HepG2 (cell line): ENCODE data around the gene TIRAP. TPM values are rescaled to one million over a fixed set of nuclear protein-coding genes. Genes with fewer than 3 reads are reported as not detected.

Experiments used
- BRD4 ChIP-seq: sonication (generic); formaldehyde crosslinking; IDR thresholded peaks from 2 replicates; pipeline ENCODE4 v1.4.0; 2020; ENCODE audit warnings: missing genetic modification reagents
- HMG20A ChIP-seq: IDR thresholded peaks from 2 replicates; pipeline ENCODE4 v1.6.1; 2016; ENCODE audit warnings: borderline replicate concordance
- MXD3 ChIP-seq: IDR thresholded peaks from 2 replicates; pipeline ENCODE4 v1.6.1; 2016; ENCODE audit warnings: mild to moderate bottlenecking, missing biosample characterization, missing genetic modification reagents
- NPAS2 ChIP-seq: sonication (generic); formaldehyde crosslinking; IDR thresholded peaks from 2 replicates; pipeline ENCODE4 v1.8.0; 2022; ENCODE audit warnings: mild to moderate bottlenecking, missing genetic modification reagents, borderline replicate concordance
- PHF8 ChIP-seq: sonication (generic); formaldehyde crosslinking; IDR thresholded peaks from 2 replicates; pipeline ENCODE4 v1.5.0; 2020; ENCODE audit warnings: missing genetic modification reagents
- RARG ChIP-seq: sonication (generic); formaldehyde crosslinking; IDR thresholded peaks from 2 replicates; pipeline ENCODE4 v1.4.0; 2020; ENCODE audit warnings: low read depth, mild to moderate bottlenecking, missing genetic modification reagents
- RXRB ChIP-seq: IDR thresholded peaks from 2 replicates; pipeline ENCODE4 v1.6.1; 2016; ENCODE audit warnings: borderline replicate concordance, missing genetic modification reagents, missing compliant biosample characterization
- SALL1 ChIP-seq: sonication (generic); formaldehyde crosslinking; IDR thresholded peaks from 2 replicates; pipeline ENCODE4 v1.8.0; 2022; ENCODE audit warnings: mild to moderate bottlenecking, missing genetic modification reagents
- SETDB1 ChIP-seq: sonication (generic); formaldehyde crosslinking; IDR thresholded peaks from 2 replicates; pipeline ENCODE4 v1.5.1; 2020; ENCODE audit warnings: missing genetic modification reagents, mild to moderate bottlenecking, borderline replicate concordance
- TBX3 ChIP-seq: fragments of 450-650 bp; IDR thresholded peaks from 2 replicates; pipeline ENCODE4 v1.6.1; 2017; ENCODE audit warnings: antibody characterized with exemption, mild to moderate bottlenecking, inconsistent platforms, borderline replicate concordance
- XRCC5 ChIP-seq: fragments of 200-400 bp; formaldehyde crosslinking; optimal IDR thresholded peaks from 2 replicates; pipeline ENCODE3; 2017; ENCODE audit warnings: mild to moderate bottlenecking, low read length
- ZBTB34 ChIP-seq: sonication (generic); formaldehyde crosslinking; IDR thresholded peaks from 2 replicates; pipeline ENCODE4 v1.8.0; 2022; ENCODE audit warnings: mild to moderate bottlenecking, missing genetic modification reagents
- ZNF280B ChIP-seq: sonication (generic); formaldehyde crosslinking; IDR thresholded peaks from 2 replicates; pipeline ENCODE4 v1.5.0; 2020; ENCODE audit warnings: missing genetic modification reagents, mild to moderate bottlenecking, borderline replicate concordance
- ZNF292 ChIP-seq: sonication (generic); formaldehyde crosslinking; IDR thresholded peaks from 2 replicates; pipeline ENCODE4 v1.8.1; 2022; ENCODE audit warnings: mild to moderate bottlenecking, low read depth, missing genetic modification reagents, borderline replicate concordance
- ZNF558 ChIP-seq: sonication (generic); formaldehyde crosslinking; IDR thresholded peaks from 2 replicates; pipeline ENCODE4 v1.9.0; 2022; ENCODE audit warnings: mild to moderate bottlenecking, missing genetic modification reagents, borderline replicate concordance
- ZNF580 ChIP-seq: IDR thresholded peaks from 2 replicates; pipeline ENCODE4 v1.6.1; 2016; ENCODE audit warnings: low read depth, borderline replicate concordance
- ZNF615 ChIP-seq: sonication (generic); formaldehyde crosslinking; IDR thresholded peaks from 2 replicates; pipeline ENCODE4 v1.5.0; 2020; ENCODE audit warnings: mild to moderate bottlenecking, missing genetic modification reagents, borderline replicate concordance
- ZNF629 ChIP-seq: sonication (generic); formaldehyde crosslinking; conservative IDR thresholded peaks from 2 replicates; pipeline ENCODE4 v1.5.0; 2020; ENCODE audit warnings: missing genetic modification reagents
- ZNF660 ChIP-seq: sonication (generic); formaldehyde crosslinking; IDR thresholded peaks from 2 replicates; pipeline ENCODE4 v1.5.1; 2020; ENCODE audit warnings: mild to moderate bottlenecking, low read depth, missing genetic modification reagents, borderline replicate concordance
- polyA plus RNA-seq, 8 experiments: library from polyadenylated mRNA; depleted of rRNA in 3 of 8; stranded (reverse) in 7 of 8; unstranded in 1 of 8; fragments of >200 nt; fragmentation: Illumina TruSeq in 4 of 8; extraction: Trizol in 4 of 8; gene quantifications; 2 replicates each; pipeline versions ENCODE4 v1.2.1 to v1.2.3, GENCODE V29; 2011 to 2016; ENCODE audit warnings: low read depth in 4 of 8, missing spikeins in 1 of 8, mixed read lengths in 1 of 8; ENCODE audit not compliant: insufficient read depth in 1 of 8
- total RNA-seq, 5 experiments: library from RNA; depleted of rRNA; stranded (reverse); fragments of >200 nt; fragmentation: Illumina TruSeq; extraction: Trizol; gene quantifications; 2 replicates each; pipeline ENCODE4 v1.2.3, GENCODE V29; 2016; ENCODE audit warnings: low read depth in 1 of 5
- TF ChIP-seq, protein P1 (sequence below): sonication (generic); formaldehyde crosslinking; IDR thresholded peaks from 2 replicates; pipeline ENCODE4 v1.5.0; 2020; ENCODE audit warnings: mild to moderate bottlenecking, missing genetic modification reagents, borderline replicate concordance

TIRAP gene
- total and polyA plus RNA-seq, 2 of the 13 experiments (the other 11 are each of a cell fraction or from before 2014, with no cell fraction given), result 5.4 to 5.7 TPM

- TF ChIP-seq, protein P1, sequence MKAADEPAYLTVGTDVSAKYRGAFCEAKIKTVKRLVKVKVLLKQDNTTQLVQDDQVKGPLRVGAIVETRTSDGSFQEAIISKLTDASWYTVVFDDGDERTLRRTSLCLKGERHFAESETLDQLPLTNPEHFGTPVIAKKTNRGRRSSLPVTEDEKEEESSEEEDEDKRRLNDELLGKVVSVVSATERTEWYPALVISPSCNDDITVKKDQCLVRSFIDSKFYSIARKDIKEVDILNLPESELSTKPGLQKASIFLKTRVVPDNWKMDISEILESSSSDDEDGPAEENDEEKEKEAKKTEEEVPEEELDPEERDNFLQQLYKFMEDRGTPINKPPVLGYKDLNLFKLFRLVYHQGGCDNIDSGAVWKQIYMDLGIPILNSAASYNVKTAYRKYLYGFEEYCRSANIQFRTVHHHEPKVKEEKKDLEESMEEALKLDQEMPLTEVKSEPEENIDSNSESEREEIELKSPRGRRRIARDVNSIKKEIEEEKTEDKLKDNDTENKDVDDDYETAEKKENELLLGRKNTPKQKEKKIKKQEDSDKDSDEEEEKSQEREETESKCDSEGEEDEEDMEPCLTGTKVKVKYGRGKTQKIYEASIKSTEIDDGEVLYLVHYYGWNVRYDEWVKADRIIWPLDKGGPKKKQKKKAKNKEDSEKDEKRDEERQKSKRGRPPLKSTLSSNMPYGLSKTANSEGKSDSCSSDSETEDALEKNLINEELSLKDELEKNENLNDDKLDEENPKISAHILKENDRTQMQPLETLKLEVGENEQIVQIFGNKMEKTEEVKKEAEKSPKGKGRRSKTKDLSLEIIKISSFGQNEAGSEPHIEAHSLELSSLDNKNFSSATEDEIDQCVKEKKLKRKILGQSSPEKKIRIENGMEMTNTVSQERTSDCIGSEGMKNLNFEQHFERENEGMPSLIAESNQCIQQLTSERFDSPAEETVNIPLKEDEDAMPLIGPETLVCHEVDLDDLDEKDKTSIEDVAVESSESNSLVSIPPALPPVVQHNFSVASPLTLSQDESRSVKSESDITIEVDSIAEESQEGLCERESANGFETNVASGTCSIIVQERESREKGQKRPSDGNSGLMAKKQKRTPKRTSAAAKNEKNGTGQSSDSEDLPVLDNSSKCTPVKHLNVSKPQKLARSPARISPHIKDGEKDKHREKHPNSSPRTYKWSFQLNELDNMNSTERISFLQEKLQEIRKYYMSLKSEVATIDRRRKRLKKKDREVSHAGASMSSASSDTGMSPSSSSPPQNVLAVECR (CRISPR knock-in tag), result peak; percentile 92
- TF ChIP-seq ZBTB34 (CRISPR knock-in tag) (0 out of 2 replicates have a peak, but pooled peaks have one; percentile 60), ZNF660 (CRISPR knock-in tag) (no peak), TBX3 (no peak), SALL1 (CRISPR knock-in tag) (peak; percentile 93), NPAS2 (CRISPR knock-in tag) (no peak), XRCC5 (peak; percentile 50), RARG (0 out of 2 replicates have a peak, but pooled peaks have one; percentile 79), ZNF580 (CRISPR knock-in tag) (peak; percentile 73), ZNF558 (CRISPR knock-in tag) (no peak; the same call in 1 of the 2 replicates), RXRB (peak; percentile 67; the same call in 1 of the 2 replicates), MXD3 (CRISPR knock-in tag) (peak; percentile 56), HMG20A (CRISPR knock-in tag) (0 out of 2 replicates have a peak, but pooled peaks have one; percentile 26), PHF8 (peak; percentile 100), ZNF615 (CRISPR knock-in tag) (no peak; the same call in 1 of the 2 replicates), BRD4 (CRISPR knock-in tag) (peak; percentile 95), SETDB1 (CRISPR knock-in tag) (peak; percentile 62; the same call in 1 of the 2 replicates), ZNF629 (peak; percentile 37; the same call in 1 of the 2 replicates), ZNF280B (CRISPR knock-in tag) (peak; percentile 32; the same call in 1 of the 2 replicates), ZNF292 (CRISPR knock-in tag) (no peak)
Measured at GRCh38 chr11:126303623-126304456, 20.9 kb downstream of the TIRAP start, which contains the start of gene DCPS (continued).
